Activated naive CD8-positive, alpha-beta T cell treated with anti-CD3 and anti-CD28 coated beads, Interleukin-2, amount 50 U/mL, for 16 hours (primary cell): ENCODE results near the gene RACGAP1.
A peak's percentile ranks its signal among the peaks of the same experiment; 100 is the strongest.

Experiments used
- DNase-seq: peaks from one replicate; pipeline ENCODE4 v3.0.0-alpha.2; 2020; ENCODE audit warnings: low read depth, low spot score

RACGAP1 gene

GRCh38 chr12:49969651-49970429, 55.5 kb downstream of the RACGAP1 start:
- no peak for DNase-seq

- DNase-seq = no peak
These were observed 56.3 kb downstream of the RACGAP1 start for GRCh38 chr12:49969027-49969426.

- no peak for DNase-seq
These were observed 56.8 kb downstream of the RACGAP1 start for GRCh38 chr12:49968471-49968870.

- no peak for DNase-seq
These were observed 57.5 kb downstream of the RACGAP1 start for GRCh38 chr12:49967777-49968250.

GRCh38 chr12:49967042-49967776, 58.1 kb downstream of the RACGAP1 start:
- peak; percentile 88 for DNase-seq

DNA sequence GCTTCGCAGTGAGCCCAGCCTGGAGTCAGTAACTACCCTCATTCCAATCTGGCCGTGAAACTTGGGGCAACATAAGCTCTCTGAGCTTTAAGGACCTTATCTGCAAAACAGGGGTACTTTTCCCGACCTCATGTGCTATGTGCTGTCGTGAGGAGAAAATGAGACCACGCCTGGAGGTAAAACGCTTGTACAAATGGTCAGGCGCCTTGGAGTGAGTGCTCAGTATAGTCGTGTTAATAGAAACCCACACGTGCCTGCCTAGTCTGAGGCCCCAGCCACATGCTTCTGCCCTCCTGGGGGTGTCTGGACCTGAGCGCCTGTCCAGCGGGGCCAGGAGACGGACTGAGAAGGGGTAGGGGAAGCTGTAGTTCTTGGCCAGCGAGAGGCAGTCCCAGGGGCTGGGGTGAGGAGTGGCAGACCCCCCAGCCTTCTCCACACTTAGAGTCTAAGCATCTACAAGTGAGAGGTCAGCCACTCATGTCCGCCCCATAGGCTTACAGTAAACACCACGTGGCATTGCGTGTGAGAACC, 58.7 kb downstream of the RACGAP1 start:
- DNase-seq = no peak

GRCh38 chr12:49965836-49966235, 59.5 kb downstream of the RACGAP1 start:
- no peak for DNase-seq

- no peak for DNase-seq
These were observed 60.3 kb downstream of the RACGAP1 start for GRCh38 chr12:49964849-49965624.

DNA sequence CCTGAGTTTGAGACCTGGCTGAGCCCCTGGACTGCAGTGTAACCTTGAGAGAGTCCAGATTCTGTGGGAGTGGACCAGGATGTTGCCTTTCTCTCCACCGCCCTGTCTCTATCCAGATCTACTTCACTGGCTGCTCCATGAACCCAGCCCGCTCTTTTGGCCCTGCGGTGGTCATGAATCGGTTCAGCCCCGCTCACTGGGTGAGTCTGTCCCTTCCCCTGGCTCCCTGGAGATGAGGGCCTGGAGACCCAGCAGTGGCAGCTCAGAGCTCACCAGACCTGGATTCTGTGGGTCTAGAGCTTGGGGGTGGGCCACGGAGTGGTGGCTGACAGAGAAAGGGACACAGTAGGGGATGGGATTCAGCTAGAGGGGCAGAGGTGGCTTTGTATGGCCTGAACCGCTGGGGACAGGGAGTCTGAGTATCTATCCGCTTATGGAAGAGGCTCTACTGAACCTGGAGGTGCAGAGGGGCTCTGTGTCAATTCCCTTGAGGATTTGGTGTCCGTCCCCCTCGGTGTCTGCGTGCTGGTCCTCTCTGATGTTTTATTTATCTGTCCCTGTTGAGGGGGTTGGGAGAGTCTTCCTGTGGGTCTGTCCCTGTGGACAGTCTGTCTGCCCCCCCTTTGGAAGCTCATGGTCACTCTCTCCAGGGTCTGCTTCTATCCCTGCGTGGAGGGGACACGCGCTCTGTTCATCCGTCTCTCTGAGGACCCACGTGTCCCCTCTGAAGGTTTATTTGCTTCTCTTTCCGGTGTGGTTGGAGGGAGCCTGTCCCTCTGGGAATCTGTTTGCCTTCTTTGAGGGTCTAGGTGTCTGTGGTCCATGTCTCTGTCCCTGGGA, 61.1 kb downstream of the RACGAP1 start:
- DNase-seq = no peak

GRCh38 chr12:49962861-49963765, 62.2 kb downstream of the RACGAP1 start:
- no peak for DNase-seq

DNA sequence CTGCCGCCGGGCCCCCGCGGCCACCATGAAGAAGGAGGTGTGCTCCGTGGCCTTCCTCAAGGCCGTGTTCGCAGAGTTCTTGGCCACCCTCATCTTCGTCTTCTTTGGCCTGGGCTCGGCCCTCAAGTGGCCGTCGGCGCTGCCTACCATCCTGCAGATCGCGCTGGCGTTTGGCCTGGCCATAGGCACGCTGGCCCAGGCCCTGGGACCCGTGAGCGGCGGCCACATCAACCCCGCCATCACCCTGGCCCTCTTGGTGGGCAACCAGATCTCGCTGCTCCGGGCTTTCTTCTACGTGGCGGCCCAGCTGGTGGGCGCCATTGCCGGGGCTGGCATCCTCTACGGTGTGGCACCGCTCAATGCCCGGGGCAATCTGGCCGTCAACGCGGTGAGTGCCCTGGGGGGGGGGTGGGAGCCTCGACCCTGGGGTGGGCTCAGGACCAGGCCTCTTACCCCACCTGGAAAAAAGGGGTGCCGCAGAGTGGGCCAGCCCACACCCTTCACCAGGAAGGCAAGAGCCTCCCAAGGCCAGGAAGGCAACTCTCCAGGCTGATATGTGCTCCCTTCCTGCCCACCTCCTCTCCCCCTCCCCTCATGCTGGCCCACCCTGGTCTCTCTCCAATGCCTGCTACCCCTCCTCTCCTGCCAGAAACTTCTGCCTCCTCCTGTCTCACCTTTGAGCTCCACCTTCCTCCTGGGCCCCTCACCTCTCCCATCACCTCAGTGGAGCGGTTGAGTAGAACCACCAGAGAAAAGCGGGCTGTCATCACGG, 63.1 kb downstream of the RACGAP1 start:
- no peak for DNase-seq

DNA sequence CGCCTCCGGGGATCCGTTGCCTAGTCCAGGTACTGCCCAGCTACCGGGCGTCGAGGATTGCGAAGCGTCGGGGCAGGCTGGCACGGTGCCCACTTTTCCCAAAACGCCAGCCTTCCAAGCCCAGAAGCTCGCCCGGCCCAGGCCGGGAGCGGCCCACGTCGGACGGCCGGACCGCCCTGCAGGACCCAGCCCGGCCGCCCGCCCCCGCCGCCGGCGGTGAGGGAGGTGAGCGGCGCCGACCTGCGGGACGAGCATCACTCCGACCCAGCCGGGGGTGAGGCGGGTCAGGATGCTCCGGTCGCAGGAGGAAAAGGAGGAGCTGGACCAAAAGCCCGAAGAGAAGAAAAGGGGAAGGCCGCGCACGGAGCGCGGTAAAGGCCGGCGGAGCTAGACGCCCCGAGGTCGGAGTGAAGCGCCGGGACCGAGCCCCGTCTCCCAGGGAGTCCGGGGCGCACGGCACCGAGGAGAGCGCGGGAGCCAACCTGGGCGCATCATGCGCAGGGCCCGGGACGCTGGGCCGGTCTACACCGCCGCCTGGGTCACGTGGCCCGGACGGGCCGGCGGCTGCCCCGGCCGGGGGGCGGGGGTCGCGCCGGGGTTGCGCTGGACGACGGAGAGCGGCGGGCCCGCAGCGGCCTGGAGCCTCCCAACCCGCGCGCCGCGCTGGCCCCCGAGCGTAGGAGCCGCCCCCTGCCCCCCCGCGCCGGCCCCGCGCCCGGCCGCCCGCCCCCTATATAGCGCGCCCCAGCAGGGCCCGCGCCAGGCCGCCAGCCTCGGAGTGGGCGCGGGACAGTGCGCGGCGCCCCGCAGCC, 64.0 kb downstream of the RACGAP1 start, which contains the start of gene AQP5:
TSS of gene AQP5 (plus strand) at position 762 of the 812 bp plus-strand sequence. CDS start 146 bp downstream, outside the sequence.
- no peak for DNase-seq

GRCh38 chr12:49960474-49961110, 64.7 kb downstream of the RACGAP1 start:
- DNase-seq = no peak

DNA sequence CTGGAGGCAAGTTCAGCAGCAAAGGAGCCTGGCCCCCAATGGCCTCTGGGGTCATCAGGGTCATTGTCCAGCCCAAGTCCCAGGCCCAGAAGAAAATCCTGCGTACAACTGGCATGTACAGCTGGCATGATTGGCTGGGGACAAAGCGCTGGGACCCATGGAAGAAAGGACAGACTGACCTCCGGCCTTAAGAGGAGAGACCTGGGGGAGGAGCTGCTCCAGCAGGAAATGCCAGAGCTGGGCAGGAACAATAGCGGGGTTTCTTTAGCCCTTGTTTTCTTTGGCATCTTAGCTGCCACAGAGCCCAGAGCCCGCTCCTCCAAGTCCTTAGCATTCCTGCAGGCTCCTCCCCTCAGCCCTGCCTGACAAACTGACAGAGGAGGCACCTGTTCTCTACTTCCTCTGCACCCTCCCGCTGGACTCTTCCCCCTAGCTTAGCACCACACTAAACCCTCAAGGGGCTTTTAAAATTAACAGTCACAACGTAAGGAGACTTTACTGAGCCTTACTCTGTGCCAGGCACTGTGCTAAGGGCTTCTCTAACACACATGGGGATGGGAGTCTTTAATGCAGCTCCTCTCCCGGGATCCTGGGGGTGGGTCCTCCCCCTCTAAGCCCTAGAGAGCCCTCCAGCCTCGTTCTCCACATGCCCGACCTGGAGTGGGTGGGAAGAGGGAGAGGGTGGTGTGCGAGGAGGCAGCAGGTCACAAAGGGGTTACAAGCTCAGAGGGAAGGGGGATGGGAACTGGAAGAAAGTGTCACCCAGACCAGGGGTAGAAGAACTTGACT, 65.4 kb downstream of the RACGAP1 start:
- DNase-seq = no peak

- DNase-seq = no peak
These were observed 67.7 kb downstream of the RACGAP1 start for GRCh38 chr12:49957570-49957967.

DNA sequence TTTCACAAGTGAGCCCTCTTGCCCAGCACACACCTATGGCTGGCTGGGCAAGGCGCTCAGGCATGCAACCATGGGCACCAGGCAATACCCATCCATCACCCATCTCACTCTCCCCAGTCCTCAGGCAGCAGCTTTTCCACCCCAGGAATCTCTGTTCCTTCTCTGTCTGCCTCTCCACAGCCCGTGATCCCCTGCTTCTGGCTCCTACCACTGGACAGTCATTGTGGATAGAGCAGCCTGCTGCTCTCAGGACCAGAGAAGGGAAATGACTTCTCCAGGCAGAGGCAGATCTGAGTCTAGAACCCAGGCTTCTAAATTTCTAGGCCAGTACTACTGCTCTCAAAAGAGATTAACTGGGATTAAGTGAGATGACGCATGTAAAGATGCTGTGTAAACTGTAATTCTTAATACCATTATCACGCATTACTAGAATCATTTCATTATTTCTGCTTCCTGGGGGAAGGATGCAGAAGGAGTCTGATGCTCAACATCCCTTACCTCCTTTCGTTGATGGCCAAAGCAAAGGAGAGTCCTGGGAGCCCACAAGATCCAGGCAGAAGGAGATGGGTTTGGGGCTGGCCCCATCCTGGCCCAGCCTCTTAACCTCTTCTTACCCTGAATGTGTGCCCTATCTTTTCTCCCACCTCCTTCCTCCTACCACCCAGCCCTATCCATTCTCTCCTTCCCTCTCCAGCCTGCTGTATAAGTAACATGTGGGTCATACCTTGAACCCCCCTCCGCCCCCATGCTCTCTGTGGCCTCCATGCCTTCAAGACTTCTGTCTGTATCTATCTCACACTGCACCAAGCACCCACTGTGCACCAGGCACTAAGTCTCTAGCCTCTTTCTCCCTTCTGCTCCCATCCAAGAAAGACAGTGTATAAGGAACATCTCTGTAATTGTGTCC, 68.4 kb downstream of the RACGAP1 start:
- DNase-seq = no peak
